Dermis blood vessel endothelial cell (primary cell): ENCODE results near the gene MELTF. TPM values are rescaled to one million over a fixed set of nuclear protein-coding genes. Genes with fewer than 3 reads are reported as not detected.

Source experiments
- DNase-seq: peaks from one replicate; pipeline ENCODE4 v3.0.0; 2010
- total RNA-seq: library from RNA; depleted of rRNA; stranded (reverse); fragments of >200 nt; gene quantifications from 2 replicates; pipeline ENCODE4 v1.2.3, GENCODE V29; 2014

MELTF gene
- total RNA-seq, 1 donor from 2014 or later: 2.0 TPM

DNA sequence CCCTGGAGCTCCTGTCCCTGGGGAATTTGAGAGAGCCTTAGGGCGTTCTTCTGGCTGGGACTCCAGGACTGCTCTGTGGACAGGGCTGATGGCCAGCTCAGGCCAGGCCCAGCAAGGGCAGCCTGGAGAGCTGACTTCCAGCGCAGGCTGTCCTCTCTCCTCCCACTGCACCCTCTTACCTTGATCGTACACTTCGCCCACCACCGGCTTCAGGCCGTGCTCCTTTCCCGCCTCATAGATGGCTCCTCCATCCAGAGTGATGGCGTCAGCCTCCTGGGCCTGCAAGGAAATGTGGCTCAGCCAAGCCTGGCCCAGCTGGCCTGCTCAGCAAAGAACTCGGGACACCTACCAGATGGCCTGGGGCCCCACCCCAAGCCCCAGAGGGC, 3.1 kb downstream of the MELTF start:
- DNase-seq: no peak

DNA sequence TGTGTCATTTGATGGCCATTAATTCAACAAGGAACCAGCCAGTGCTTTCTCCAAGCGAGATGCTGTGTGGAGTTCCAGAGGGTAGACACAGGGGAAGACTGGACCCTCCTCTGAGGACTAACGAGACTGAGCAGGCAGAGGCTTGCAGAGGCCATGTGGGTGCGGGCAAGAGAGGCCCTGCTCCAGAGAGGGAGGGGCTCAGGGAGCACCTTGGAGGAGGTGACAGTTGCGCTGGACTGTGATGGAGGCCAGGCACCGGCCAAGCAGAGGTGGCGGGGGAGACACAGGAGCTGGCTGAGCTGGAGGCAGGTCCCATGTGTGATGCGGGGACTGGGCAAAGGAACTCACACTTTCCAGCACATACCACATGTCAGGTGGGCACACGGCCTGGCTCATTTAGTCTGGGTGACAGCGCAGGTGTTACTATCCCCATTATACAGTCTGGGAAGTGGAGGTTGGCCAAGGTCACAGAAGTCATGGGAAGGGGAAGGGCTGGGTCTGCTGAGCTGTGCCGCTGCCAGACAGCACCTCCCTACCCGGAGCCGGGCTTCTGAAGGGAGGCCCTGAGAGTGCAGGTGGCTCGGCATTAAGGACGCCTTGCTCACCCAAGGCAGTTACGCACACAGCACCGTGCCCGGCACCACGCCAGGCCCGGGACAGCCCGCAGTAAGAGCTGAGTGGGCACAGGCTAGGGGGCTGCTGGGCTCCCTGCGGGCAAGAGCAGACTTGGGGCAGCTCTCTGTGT, 3.7 kb downstream of the MELTF start:
- no peak for DNase-seq

DNA sequence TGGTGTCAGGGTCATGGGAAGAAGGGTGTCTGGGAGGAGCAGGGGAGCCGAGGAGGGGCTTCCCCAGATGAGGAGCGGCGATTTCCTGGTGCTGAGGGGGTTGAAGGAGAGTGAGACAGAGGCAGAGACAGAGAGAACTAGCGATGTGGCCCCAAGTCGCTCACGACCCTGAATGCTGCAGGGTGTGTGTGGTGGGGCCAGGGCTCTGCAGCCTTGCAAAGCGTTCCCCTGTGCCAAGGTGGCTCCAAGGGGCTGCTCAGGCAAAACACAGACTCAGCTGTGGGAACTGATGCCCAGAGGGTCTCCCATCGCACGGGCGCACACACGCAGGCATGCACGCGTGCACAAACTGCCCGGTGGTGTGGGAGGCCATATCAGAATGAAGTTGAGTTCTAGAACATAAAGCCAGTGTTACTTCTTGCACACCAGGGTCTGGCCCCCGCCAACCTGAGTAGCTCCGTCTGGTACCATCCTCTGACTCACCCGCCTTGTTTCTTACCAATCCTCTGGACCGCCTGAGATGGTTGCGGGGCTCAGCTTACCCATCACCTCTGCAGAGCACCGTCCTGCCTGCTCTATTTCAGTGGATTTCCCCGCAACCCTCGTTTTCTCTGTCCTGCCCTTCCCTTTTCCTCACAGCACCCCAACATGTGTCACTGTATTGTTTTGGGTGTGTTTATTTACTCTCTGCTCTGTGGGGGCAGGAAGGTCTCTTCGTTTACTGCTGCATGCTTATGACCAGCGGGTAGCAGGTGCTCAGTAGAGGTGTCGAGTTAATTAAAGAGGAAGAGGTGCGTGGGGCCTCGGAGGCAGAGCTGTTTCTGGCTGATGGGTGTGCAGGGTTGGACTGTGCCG, 4.5 kb downstream of the MELTF start:
- no peak for DNase-seq

DNA sequence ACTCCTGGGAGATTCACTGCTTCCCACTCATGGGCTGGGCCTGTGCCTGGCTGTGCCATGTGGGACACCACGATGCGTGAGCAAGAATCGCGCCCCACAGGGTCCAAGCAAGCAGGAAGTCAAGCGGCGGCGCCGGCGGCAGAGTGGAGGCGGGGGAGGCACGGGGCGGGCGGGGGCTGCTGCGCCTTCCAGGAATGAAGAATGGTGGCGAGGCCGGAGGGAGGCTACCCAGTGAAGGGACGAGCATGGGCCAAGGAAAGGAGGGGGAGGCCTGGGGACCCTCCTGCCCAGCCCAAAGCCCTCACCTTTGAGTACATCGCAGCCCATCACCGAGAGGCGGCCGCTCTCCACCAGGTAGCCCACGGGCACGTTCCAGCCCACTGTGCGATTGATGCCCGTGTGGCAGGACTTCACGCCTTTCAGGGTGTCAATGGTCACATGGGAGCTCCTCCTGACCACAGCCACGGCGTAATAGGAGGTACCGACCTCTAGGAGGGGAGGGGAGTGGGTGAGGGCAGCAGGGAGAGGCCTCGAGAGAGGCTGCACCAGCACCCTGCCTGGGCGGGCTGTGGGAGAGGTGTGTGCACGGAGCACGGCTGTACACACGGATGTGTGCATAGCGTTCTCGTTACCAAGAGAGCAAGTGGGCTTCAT, 5.5 kb downstream of the MELTF start:
- DNase-seq: no peak

DNA sequence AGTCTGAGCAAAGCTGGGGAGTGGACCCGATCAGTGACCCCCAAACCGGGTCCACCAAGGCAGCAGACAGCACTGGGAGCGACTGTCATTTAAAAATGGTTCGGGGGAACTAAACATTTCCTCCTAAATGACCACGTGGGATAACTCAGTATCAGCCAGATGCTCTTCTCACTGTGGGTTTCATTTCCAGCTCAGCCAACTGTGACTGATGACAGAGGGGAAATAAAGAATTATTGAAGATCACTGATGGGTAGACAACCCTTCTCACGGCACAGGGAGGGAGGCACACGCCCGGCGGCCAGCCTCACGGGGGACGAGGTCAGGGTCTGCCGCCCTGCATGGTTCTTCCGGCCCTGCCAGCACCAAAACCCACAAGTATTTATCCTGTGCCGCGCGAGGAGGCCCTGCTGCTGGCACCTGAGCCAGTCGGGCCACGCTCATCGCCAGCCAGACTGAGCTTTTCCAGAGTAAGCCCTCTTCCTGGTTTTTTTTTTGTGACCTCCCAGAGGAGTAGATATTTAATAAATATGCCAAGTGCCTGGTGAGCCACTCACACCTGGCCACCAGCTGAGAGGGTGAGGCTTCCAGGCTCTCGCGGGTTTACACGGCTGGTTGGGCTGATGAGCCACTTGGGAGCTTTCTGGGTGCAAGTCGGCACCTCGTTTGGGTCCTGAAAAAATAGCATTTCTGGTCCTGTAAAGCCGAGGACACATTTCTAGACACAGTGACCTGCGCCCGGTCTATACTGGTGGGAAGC, 6.2 kb downstream of the MELTF start:
- DNase-seq: no peak

DNA sequence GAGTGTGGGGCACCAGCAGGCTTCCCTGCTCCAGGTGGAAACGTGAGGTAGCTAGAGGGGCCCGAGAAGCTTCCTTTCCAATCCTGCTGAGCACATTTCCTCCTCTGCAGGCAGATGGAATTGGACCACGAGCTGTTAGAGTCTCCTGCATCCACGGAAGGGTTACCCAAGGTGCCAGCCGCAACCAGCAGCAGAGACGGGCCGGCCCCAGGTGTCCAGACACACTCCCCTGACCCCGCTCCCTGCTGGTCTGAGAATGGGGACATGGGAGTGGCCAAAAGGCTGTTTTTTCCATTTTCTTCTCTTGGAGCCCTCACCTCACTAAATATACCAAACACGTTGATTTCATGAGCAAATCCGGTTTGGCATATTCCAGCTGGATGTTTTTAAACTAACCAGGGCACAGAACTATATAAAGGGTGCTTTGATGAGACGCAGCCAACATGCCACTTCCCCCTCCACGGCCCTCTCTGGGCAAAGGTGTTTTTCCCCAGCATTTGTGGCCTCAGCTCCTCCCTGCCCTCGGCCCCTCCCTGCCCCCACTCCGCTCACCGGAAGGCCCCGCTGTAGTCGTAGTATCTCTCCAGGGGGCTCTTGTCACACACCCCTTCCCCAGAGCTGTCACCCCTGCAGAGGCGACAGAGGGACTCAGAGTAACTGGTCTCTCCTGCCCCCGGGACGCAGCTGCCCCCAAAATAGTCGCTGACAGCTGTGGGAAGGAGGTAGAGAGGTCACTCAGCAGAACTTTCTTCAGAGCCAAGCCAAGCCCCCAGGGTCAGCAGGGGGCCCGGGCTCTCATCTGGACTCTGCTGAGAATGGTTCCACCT, 7.0 kb downstream of the MELTF start:
- no peak for DNase-seq

DNA sequence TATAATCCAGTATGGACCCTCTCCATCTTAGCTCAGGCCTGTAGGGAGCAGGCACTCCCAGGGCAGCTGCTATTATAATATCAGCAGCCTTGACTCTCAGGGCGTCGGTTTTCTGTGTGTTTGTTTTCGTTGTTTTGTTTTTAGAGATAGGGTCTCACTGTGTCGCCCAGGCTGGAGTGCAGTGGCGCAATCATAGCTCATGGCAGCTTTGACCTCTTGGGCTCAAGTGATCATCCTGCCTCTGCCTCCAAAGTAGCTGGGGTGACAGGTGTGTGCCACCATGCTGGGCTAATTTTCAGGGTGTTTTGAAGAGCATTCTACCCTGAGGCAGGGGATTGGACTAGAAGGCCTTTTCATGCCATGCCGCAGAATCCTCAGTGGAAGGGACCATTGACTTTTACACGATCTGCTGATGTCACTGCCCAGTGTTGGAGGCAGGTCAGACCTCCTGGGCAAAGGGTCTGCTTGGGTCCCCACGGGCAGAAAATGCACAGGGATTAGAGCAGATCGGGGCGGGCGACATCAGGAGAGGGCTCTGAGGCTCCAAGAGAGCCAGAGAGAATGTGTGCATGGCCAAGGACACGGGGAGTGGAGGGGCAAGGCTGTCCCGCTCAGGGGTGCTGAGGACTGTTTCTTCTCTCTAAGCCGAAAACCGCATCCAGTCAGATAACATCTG, 7.8 kb downstream of the MELTF start:
- no peak for DNase-seq

DNA sequence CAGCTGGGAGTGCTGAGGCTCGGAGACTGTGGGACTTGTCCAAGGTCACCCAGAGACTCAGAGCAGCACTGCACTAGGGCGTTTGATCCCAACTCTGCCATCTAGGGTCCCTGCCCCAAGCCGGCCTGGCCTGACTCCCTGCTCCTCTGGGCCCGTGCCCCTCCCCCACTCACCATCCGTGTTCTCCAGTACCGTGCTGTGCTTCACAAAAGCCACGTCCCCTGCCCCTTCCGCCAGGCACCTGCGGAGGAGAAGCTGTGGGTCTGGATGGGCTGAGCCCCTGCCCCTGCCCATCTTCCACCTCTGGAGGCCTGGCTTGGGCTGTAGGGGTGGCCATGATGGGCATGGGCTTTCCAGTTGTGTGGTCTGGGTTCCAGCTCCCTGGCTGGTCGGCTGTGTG, 8.4 kb downstream of the MELTF start:
- DNase-seq: no peak

DNA sequence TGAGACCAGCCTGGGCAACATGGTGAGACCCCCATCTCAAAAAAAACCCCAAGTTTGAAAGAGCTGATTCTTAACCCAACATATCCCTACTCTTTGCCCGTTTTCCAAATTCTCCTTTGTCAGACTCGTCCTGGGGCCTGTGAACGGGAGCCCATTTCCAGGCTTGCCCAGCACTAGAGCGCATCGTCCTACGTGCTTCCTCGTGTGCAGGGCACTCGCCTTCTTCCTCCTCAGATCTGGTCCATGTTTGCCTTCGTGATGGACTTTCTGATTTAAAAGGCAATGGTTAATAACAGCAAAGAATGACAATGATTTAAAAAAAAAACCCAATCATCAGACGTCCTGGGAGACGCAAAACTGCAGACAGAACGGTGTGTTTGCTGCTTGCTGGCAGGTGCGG, 10.1 kb downstream of the MELTF start:
- DNase-seq: no peak

DNA sequence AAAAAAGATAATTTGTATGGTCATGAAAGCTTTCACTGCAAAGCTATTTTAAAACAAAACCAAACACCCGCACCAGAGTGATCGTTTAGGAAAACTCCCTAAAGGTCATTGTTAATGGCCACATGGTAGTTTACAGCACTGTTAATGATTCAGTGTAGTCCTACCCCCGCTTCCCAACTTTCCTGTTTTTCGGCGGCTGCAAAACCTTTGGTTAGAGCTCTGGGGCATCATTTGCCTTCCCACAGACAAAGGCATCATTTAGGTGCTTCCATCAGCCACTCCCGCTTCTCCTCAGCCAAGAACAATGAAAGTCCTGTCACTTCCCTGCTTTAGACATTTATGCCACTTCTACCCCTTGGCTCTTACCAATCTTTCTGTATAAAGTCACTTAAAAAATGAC, 10.6 kb downstream of the MELTF start:
- no peak for DNase-seq

DNA sequence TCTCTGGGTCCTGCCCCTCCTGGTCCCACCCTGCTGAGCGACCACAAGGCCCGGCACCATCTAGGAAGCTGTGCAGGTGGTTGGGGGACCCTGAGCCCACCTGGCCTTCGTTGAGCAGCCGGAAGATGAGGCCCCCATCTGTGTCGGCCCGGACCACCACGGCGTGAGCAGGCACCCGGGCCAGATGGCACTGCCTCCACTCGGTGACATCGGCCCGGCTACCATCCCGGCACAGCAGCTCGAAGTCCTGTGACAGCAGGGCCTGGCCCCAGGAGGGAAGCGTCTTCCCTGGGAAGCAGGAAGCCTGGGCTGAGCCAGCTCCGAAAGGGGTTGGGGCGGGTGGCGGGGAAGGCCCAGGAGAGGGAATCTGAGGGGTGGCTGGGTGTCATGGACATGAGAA, 12.6 kb downstream of the MELTF start:
- DNase-seq: no peak

DNA sequence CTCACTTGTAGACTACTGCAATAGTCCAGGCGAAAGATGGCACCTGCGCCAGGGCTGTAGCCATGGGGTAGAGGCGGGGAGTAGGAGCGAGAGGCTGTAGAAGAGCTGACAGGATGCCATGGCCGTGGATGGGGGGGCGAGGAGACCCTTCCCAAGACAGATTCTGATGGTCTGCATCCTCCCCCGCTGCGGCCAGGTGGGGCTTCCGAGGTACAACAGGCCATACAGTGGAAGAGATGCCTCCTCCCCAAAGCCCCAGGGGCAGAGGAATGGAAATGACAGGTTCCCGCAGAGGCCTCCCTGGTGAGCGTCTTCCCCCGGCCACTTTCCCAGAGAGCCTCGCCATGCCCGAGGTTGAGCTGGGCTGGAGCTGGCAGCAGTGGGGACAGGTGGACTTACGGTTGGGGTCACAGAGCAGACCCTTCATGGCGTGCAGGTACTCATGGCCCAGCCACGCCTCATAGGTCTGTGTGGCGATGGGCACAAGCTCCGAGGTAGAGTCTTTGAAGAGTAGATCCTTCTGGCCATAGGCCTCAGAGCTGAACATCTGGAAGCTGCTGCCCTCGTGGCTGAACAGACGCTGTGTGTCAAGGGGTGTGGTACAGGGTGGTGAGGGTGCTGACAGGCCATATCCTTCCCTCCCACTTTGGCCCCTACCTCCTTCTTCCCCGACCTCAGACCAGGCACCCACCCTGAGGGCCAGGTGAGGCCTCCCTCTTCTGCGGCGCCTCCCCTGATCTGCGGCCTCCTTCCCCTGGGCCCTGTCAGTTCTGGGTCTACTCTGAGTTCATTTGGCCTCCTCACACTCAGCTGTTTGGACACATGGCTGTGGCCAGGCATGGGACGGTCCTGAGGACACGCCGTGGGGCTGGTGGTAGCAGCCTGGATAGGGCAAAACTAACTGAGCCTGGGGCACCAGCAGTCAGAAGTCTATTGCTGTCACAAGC, 13.6 kb downstream of the MELTF start:
- DNase-seq: no peak

DNA sequence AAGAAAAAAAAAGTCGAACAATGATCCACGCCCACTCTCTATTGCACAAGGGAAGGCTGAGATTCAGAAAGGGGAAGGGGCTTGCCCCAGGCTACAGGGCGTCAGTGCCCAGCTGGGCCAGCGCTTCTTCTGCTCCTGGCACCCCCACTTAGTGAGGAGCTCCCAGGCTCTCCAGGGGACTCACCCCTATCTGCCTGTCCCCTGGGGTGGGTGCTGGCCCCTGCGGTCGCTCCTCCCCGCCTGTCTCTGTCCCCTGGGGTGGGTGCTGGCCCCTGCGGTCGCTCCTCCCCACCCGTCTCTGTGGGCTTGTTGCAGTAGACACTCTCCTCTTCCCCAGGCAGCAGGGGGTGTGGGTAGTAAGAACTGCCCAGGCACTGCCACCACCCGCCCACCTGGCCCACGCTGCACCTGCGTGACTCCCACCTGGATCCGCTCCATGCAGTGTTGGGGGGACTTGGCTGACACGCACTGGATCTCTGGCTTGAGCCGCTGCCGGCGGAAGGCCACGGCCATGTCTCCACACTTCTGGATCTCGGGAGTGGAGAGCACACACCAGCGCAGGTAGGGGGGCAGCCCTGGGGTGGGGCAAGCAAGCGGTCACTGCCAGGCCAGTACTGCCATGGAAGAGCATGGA, 14.6 kb downstream of the MELTF start:
- no peak for DNase-seq

DNA sequence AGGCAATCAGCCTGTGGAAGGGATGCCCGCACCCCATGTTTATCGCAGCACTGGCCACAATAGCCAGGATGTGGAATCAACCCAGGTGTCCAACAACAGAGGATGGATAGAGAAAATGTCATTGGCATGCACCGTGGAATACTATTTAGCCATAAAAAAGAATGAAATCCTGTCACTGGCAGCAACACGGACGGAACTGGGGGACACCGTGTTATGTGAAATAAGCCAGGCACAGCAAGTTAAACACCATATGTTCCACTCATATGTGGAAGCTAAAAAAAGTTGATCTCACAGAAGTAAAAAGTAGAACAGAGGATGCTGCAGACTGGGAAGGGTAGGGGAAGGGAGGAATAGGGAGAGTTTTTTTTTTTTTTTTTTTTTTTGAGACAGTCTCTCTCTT, 15.6 kb downstream of the MELTF start:
- no peak for DNase-seq

DNA sequence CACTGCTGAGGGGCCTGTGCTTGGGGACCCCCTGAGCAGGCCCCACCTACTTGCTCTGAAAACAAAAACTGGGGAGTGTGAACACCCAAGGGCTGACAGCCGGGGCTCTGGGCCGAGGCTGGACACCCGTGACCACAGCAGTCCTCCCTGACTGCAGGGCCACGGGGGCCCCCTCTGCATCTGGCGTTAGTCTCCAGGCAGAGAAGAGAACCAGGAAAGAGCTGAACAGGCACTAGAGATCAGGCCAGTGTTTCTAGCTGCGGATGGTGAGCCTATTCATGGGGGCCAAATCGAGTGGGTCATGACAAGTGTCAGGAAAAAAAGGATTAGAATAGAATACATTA, 17.1 kb downstream of the MELTF start:
- DNase-seq: no peak

DNA sequence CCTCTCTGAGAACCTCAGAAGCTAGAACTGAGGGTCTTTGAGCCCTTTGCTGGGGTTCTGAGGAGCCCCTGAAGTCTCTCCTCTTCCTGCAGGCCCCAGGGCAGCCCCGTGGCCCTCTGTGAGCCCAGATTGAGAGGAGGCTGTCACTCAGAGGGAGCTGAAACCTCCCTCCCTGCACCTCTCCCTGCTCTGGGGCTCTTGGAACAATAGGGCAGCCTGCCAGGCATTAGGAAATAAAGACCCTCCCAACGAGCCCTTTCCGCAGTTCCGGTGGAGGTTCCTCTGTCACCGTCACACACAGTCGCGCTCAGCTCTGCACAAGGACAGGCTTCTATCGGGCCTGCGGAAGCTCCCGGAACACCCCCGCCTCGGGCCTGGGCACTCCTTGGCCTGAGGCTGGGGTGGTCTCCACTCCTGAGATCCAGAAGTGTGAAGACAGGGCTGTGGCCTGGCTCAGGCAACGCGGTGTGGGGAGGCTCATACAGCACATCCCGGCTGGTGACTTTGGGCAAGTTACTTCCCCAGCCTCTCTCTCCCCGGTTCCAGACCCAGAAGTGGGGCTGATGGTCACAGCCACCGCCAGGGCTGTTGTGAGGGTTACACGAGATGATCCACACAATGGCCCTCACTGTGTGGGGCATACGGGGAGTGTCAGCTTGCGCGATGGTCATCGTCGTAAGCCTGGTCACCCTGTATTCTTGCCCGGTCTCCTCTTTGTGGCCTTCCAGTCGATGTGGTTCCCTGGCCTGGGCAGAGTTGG, 17.7 kb downstream of the MELTF start:
- no peak for DNase-seq

DNA sequence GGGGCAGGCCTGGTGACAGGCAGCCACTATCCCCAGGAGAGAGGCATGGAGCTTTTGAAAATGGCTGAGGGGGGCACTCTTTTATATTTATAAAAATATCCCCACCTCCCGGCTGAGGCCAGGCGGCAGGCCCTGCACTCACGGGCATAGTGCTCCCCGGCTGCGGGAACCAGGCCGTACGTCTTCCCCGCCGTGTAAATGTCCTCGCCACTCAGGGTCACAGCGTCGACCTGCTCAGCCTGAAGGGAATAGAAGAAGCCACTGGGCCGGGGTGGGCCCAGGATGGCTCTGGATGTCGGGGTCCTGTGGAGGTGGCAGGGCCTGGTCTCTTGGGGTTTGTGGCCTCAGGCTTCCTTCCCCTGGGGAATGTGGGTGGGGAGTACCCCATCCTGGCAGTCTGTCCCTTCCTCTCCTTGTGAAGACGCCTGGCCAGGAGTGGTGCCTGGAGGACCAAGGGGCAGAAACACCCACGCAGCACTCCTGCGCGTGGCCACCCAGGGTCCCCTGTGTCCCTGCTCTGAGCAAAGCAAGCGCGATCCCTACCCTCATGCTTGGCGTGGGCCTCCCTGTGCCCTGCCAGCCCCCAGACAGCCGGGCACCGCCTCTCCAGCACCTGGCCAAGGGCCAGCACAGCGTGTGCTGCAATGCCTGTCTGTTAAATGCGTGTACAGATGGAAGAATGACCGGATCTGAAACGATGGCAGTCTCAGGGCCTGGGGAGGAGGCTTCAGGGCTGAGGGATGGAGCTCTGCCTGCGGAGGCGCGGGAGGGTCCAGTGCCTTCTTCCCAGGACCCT, 18.9 kb downstream of the MELTF start:
- no peak for DNase-seq

DNA sequence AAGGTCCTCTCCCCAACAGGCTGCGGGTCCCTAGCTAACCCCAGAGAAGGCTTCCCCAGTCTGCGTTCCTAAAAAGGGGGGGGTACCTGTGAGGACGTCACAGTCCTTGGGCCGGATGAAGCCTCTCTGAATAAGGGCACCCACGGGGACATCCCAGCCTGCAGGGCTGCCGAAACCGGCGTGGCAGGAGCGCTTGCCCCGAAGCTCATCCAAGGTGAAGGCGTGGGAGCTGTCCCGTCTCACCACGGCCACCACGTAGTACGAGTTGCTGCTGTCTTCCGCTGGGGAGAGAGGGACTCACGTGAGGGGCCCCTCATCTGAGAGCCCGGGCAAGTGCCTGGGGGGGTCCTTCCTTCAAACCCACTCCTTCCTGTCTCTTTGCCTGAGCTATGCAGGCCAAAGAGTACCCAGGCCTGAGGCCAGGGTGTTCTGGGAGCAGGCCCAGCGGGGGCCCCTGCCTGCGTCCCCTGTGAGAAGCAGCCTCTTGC, 20.0 kb downstream of the MELTF start:
- no peak for DNase-seq
